GM13977 (cell line): ENCODE measurements around the gene ADAMTSL3.

Experiments used
- DNase-seq: peaks from one replicate; pipeline ENCODE4 v3.0.0; 2012; ENCODE audit warnings: low spot score
- in situ Hi-C: fragments of 300-500 bp; cut with MboI; formaldehyde crosslinking; loops from one replicate; pipeline ENCODE4 v1.12.0; 2022; ENCODE audit warnings: low sequenced_read_pairs, low pct_unique_long_range_greater_than_20kb, mixed read lengths, inconsistent platforms; ENCODE audit not compliant: unreplicated experiment
- TF ChIP-seq, protein P1 (sequence below): IDR thresholded peaks from 2 replicates; pipeline ENCODE4 v1.5.1; 2012; ENCODE audit warnings: mild to moderate bottlenecking, control low read depth; ENCODE audit not compliant: insufficient read depth; ENCODE audit errors: extremely low read depth, missing control alignments

ADAMTSL3 gene

DNA sequence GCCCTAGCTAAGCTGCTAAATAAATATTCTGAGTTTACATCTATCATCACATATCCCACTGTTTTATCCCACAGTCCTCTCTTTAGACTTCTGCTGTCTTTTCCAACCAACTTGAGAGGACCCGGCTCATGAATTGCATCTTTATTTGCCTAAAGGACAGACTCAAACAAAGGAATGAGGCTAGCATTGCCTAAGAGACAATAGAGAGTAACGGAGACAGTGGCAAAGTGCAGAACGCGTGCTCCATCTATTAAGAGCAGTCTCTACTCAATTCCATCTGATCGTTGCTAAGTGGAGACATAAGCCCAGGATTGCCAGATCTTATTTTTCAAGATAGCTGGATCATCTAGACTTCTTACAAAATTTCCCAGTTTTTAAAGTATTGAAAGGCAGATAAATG is 2.3 kb downstream of the ADAMTSL3 start:
- TF ChIP-seq, protein P1, sequence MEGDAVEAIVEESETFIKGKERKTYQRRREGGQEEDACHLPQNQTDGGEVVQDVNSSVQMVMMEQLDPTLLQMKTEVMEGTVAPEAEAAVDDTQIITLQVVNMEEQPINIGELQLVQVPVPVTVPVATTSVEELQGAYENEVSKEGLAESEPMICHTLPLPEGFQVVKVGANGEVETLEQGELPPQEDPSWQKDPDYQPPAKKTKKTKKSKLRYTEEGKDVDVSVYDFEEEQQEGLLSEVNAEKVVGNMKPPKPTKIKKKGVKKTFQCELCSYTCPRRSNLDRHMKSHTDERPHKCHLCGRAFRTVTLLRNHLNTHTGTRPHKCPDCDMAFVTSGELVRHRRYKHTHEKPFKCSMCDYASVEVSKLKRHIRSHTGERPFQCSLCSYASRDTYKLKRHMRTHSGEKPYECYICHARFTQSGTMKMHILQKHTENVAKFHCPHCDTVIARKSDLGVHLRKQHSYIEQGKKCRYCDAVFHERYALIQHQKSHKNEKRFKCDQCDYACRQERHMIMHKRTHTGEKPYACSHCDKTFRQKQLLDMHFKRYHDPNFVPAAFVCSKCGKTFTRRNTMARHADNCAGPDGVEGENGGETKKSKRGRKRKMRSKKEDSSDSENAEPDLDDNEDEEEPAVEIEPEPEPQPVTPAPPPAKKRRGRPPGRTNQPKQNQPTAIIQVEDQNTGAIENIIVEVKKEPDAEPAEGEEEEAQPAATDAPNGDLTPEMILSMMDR, result no peak
- no peak for DNase-seq
- in situ Hi-C loops, result no loop called here

GRCh38 chr15:83656943-83657528 is 3.1 kb downstream of the ADAMTSL3 start:
- DNase-seq, result no peak
- TF ChIP-seq, protein P1, result no peak
- in situ Hi-C loops, result no loop called here

GRCh38 chr15:83657549-83657948 is 3.6 kb downstream of the ADAMTSL3 start:
- in situ Hi-C loops, result no loop called here
- TF ChIP-seq, protein P1, result no peak
- no peak for DNase-seq

GRCh38 chr15:83658430-83659416 is 4.8 kb downstream of the ADAMTSL3 start:
- no peak for DNase-seq
- in situ Hi-C loops, result no loop called here
- TF ChIP-seq, protein P1, result no peak

DNA sequence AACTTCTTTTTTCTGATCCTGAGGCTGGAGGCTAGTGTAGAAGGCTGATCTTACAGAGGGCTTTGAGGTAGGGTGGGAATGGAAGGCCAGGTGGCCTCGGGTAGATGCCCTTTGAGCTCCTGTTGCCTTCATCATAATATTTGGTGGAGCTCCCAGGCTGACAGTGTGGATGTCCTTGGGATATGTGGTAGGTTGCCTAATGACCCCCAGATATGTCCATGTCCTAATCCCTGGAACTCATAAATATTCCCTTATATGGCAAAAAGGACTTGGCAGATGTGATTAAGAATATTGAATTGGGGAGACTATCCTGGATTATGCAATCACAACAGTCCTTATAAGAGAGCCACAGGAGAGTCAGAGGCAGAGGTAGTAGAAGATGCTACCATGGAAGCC is 5.5 kb downstream of the ADAMTSL3 start:
- in situ Hi-C loops, result no loop called here
- no peak for DNase-seq
- TF ChIP-seq, protein P1, result no peak

DNA sequence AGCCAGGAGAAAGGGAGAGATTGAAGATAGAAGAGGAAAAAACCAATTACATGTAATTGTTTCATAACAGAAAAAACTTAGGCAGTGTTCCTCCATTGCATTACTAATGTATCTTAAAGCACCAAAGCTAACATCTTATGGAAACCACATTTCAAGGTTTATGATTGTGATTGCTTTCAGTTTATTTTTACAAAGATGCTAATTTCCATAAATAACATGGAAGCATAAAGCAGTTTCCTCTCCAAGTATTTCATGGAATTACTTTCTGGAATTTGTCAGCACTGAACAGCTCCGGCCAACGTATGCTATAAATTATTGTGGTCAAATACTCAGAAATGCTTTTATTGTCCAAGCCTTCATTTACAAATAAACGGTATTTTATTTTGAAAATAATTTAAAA is 11.6 kb downstream of the ADAMTSL3 start:
- no peak for DNase-seq
- TF ChIP-seq, protein P1, result no peak
- in situ Hi-C loops, result no loop called here
